HEK293 (cell line): ENCODE results near the gene STAT2.
"Not testable (repeated sequence)": the region's sequence is repeated elsewhere in the genome, so short reads cannot be mapped to it uniquely, and the experiment has no call there.

ENCODE experiments used
- CTCF ChIA-PET: fragments of 350-600 bp; formaldehyde crosslinking; extraction: SDS; loops from one replicate; lab custom pipeline; 2021; ENCODE audit warnings: antibody characterized with exemption; lab: Yijun Ruan, JAX
- POLR2A ChIA-PET: fragments of 300-600 bp; formaldehyde crosslinking; extraction: SDS; loops from one replicate; lab custom pipeline; 2020; ENCODE audit warnings: antibody characterized with exemption, inconsistent platforms; lab: Yijun Ruan, JAX
- H3K27ac ChIP-seq: fragments of 200-500 bp; sonication (Bioruptor generic); 2 replicates; pipeline ENCODE4 v1.5.1; 2014; ENCODE audit warnings: low read depth, low read length, control low read depth, inconsistent platforms; ENCODE audit errors: extremely low read depth
- H3K36me3 ChIP-seq, 2 experiments: fragments of 200-500 bp in 1 of 2; sonication (Bioruptor generic) in 1 of 2; 1 replicate in 1 of 2; 2 replicates in 1 of 2; pipeline ENCODE4 v1.5.1; 2014 to 2017; ENCODE audit warnings: inconsistent platforms in 2 of 2, low read length in 2 of 2; ENCODE audit not compliant: control insufficient read depth in 2 of 2, insufficient read depth in 1 of 2
- H3K4me1 ChIP-seq: fragments of 200-500 bp; sonication (Bioruptor generic); 2 replicates; pipeline ENCODE4 v1.5.1; 2014; ENCODE audit warnings: mild to moderate bottlenecking, low read length, inconsistent platforms; ENCODE audit not compliant: control insufficient read depth, insufficient read depth
- H3K4me3 ChIP-seq: 2 replicates; pipeline ENCODE4 v1.5.1; 2011; ENCODE audit warnings: low read depth, mild to moderate bottlenecking, control low read depth, low read length, moderate library complexity
- H3K9me3 ChIP-seq: fragments of 200-500 bp; sonication (Bioruptor generic); 2 replicates; pipeline ENCODE4 v1.5.1; 2014; ENCODE audit warnings: low read depth, low read length, inconsistent platforms; ENCODE audit not compliant: control insufficient read depth, insufficient read depth
- GLIS2 ChIP-seq: fragments of 450-650 bp; formaldehyde crosslinking; IDR thresholded peaks from 2 replicates; pipeline ENCODE4 v1.5.1; 2016; ENCODE audit warnings: missing biosample characterization, missing genetic modification characterization
- PATZ1 ChIP-seq: fragments of 450-650 bp; formaldehyde crosslinking; IDR thresholded peaks from 2 replicates; pipeline ENCODE4 v1.5.1; 2016; ENCODE audit warnings: missing biosample characterization, missing genetic modification characterization
- ZNF10 ChIP-seq: fragments of 450-650 bp; formaldehyde crosslinking; IDR thresholded peaks from 2 replicates; pipeline ENCODE4 v1.5.1; 2017; ENCODE audit warnings: missing biosample characterization, missing genetic modification characterization
- ZNF112 ChIP-seq: fragments of 450-650 bp; formaldehyde crosslinking; IDR thresholded peaks from 2 replicates; pipeline ENCODE4 v1.5.0; 2017; ENCODE audit warnings: missing biosample characterization, missing genetic modification characterization
- ZNF114 ChIP-seq: fragments of 450-650 bp; formaldehyde crosslinking; IDR thresholded peaks from 2 replicates; pipeline ENCODE4 v1.5.0; 2017; ENCODE audit warnings: missing biosample characterization, missing genetic modification characterization
- ZNF175 ChIP-seq: fragments of 450-650 bp; formaldehyde crosslinking; IDR thresholded peaks from 2 replicates; pipeline ENCODE4 v1.5.1; 2016; ENCODE audit warnings: missing biosample characterization, missing genetic modification characterization
- ZNF19 ChIP-seq: fragments of 450-650 bp; formaldehyde crosslinking; IDR thresholded peaks from 2 replicates; pipeline ENCODE4; 2016; ENCODE audit warnings: missing biosample characterization, missing genetic modification characterization, low read depth
- ZNF354C ChIP-seq: fragments of 450-650 bp; formaldehyde crosslinking; IDR thresholded peaks from 2 replicates; pipeline ENCODE4 v1.5.1; 2016; ENCODE audit warnings: missing biosample characterization, missing genetic modification characterization, low read depth, borderline replicate concordance
- ZNF366 ChIP-seq: fragments of 450-650 bp; formaldehyde crosslinking; conservative IDR thresholded peaks from 2 replicates; pipeline ENCODE4 v1.5.1; 2016; ENCODE audit warnings: missing biosample characterization, missing genetic modification characterization
- ZNF404 ChIP-seq: fragments of 450-650 bp; formaldehyde crosslinking; IDR thresholded peaks from 2 replicates; pipeline ENCODE4 v1.5.1; 2017; ENCODE audit warnings: missing biosample characterization, missing genetic modification characterization
- ZNF501 ChIP-seq: fragments of 450-650 bp; formaldehyde crosslinking; IDR thresholded peaks from 2 replicates; pipeline ENCODE4 v1.5.1; 2016; ENCODE audit warnings: missing biosample characterization, missing genetic modification characterization
- ZNF529 ChIP-seq: fragments of 450-650 bp; formaldehyde crosslinking; IDR thresholded peaks from 2 replicates; pipeline ENCODE4 v1.5.1; 2017; ENCODE audit warnings: missing genetic modification characterization, missing biosample characterization; ENCODE audit not compliant: insufficient replicate concordance
- ZNF530 ChIP-seq: fragments of 450-650 bp; formaldehyde crosslinking; IDR thresholded peaks from 2 replicates; pipeline ENCODE4 v1.5.1; 2016; ENCODE audit warnings: low read depth, missing biosample characterization, missing genetic modification characterization
- ZNF639 ChIP-seq: fragments of 450-650 bp; formaldehyde crosslinking; IDR thresholded peaks from 2 replicates; pipeline ENCODE4 v1.5.1; 2016; ENCODE audit warnings: missing biosample characterization, missing genetic modification characterization
- ZSCAN30 ChIP-seq: fragments of 450-650 bp; IDR thresholded peaks from 2 replicates; pipeline ENCODE4 v1.5.1; 2018; ENCODE audit warnings: missing biosample characterization, mild to moderate bottlenecking, missing genetic modification characterization, moderate library complexity
- TF ChIP-seq, protein P1 (sequence below): fragments of 450-650 bp; formaldehyde crosslinking; IDR thresholded peaks from 2 replicates; pipeline ENCODE4 v1.5.1; 2016; ENCODE audit warnings: missing biosample characterization, missing genetic modification characterization, borderline replicate concordance
- TF ChIP-seq, protein P2 (sequence below): fragments of 450-650 bp; formaldehyde crosslinking; IDR thresholded peaks from 2 replicates; pipeline ENCODE4; 2016; ENCODE audit warnings: missing biosample characterization, missing genetic modification characterization

Gene STAT2

DNA sequence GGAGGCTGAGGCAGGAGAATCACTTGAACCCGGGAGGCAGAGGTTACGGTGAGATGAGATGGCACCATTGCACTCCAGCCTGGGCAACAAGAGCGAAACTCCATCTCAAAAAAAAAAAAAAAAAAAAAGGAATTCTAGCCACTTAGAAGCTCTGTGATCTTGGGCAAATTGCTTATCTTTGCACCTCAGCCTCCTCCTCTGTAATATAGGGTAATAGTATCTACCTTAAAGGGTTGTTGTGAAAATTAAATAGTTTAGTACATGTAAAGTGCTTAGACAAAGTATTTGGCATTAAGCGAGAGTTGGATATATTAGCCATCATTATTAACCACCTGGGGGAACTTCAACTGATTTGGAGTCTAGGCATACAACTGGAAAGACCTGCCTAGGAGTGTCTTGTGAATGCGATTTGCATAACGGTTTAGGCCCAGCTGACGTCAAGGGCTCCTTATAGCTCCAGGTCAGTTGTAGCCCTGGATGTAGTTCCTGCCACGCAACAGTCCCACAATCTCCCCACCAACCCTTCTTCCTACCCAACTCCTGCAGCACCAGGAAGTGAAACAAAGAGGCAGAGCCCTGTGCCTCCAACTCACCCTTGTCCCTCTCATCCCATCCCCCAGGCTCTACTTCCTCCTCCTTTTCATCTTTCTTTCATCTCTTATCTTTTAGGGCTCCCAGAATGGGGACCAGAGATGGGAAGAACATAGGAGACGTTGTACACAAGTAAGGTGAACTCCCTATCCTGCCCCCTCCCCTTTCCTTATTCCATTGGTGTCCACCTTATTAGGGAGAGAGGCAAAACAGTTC is 23.3 kb downstream of the STAT2 start:
- Histone ChIP-seq H3K36me3 (peaks cover 0 to 5% of the 10 kb centered on the region in 2 experiments; a peak in 2 of 3 replicates), H3K4me1 (peaks cover 5% of the 10 kb centered on the region), H3K4me3 (no peak overlapping the region), H3K9me3 (no peaks in the 10 kb centered on the region), H3K27ac (no peak overlapping the region)
- ChIA-PET POLR2A (interaction anchor here (0.6 to 2.9 kb wide), 4 partner anchors 16 to 101 kb away, joined by 3 to 12 read pairs (median 4); partner anchors contain the start of genes CNPY2 and CS), CTCF (no interaction called here)
- TF ChIP-seq ZNF19 (no peak), ZNF10 (tag by site-specific recombination) (0 out of 2 replicates have a peak, but pooled peaks have one; percentile 26)

DNA sequence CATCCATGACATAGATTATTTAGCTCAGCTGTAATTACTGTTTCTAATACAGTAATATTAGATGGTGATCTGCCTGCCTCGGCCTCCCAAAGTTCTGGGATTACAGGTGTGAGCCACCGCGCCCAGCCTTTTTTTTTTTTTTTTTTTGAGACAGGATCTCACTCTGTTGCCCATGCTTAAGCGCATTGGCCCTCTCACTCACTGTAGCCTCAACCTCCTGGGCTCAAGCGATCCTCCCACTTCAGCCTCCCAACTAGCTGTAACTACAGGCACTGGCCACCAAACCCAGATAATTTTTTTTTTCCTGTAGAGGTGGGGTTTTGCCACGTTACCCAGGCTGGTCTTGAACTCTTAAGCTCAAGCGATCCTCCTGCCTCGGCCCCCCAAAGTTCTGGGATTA is 24.4 kb downstream of the STAT2 start:
- H3K36me3 ChIP-seq, H3K4me3 ChIP-seq, CTCF ChIA-PET, H3K4me1 ChIP-seq, H3K27ac ChIP-seq, H3K9me3 ChIP-seq: not testable (repeated sequence)
- POLR2A ChIA-PET = interaction anchor here (0.6 kb wide), 2 partner anchors 15 to 102 kb away, joined by 3 to 5 read pairs; no protein-coding TSS in a partner anchor

DNA sequence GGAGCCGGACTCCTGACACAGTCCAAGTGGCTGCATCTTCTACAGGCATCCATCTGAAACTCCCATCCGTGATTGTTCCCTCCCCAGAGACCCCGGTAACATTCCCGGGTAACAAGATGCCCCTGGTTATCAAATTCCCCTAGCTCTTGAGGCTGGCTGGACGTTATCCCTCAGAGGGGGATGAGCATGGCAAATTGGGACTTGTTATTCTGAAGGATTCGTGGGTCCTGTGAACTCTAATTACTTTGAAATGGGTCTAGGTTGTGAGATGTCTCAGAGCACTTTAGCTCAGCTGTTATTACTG is 25.5 kb downstream of the STAT2 start:
- Histone ChIP-seq H3K27ac (peak overlapping the region; percentile 80), H3K4me1 (peaks cover 5% of the 10 kb centered on the region), H3K36me3 (no peaks in the 10 kb centered on the region; a peak in 1 of 3 replicates), H3K4me3 (peak overlapping the region; percentile 63), H3K9me3 (no peaks in the 10 kb centered on the region)
- ChIA-PET POLR2A (interaction anchor here (2.1 to 3.4 kb wide), 2 partner anchors 18 to 25 kb away, joined by 16 to 32 read pairs; partner anchors contain the start of genes CNPY2 and STAT2), CTCF (interaction anchor here (0.8 to 1.1 kb wide), 3 partner anchors 11 to 49 kb away, joined by 3 to 5 read pairs (median 4); no protein-coding TSS in a partner anchor)
- TF ChIP-seq ZNF530 (tag by site-specific recombination) (no peak), ZNF529 (tag by site-specific recombination) (no peak), PATZ1 (tag by site-specific recombination) (no peak), ZNF366 (tag by site-specific recombination) (no peak), ZSCAN30 (no peak), ZNF112 (tag by site-specific recombination) (no peak), ZNF175 (tag by site-specific recombination) (no peak), ZNF404 (tag by site-specific recombination) (no peak), ZNF639 (tag by site-specific recombination) (0 out of 2 replicates have a peak, but pooled peaks have one; percentile 5), ZNF354C (tag by site-specific recombination) (no peak), ZNF114 (tag by site-specific recombination) (no peak), GLIS2 (no peak), ZNF501 (tag by site-specific recombination) (peak; percentile 6; the same call in 1 of the 2 replicates)
- TF ChIP-seq, protein P1, sequence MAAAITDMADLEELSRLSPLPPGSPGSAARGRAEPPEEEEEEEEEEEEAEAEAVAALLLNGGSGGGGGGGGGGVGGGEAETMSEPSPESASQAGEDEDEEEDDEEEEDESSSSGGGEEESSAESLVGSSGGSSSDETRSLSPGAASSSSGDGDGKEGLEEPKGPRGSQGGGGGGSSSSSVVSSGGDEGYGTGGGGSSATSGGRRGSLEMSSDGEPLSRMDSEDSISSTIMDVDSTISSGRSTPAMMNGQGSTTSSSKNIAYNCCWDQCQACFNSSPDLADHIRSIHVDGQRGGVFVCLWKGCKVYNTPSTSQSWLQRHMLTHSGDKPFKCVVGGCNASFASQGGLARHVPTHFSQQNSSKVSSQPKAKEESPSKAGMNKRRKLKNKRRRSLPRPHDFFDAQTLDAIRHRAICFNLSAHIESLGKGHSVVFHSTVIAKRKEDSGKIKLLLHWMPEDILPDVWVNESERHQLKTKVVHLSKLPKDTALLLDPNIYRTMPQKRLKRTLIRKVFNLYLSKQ (tag by site-specific recombination) = no peak
- TF ChIP-seq, protein P2, sequence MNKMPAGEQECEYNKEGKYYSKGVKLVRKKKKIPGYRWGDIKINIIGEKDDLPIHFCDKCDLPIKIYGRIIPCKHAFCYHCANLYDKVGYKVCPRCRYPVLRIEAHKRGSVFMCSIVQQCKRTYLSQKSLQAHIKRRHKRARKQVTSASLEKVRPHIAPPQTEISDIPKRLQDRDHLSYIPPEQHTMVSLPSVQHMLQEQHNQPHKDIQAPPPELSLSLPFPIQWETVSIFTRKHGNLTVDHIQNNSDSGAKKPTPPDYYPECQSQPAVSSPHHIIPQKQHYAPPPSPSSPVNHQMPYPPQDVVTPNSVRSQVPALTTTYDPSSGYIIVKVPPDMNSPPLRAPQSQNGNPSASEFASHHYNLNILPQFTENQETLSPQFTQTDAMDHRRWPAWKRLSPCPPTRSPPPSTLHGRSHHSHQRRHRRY (tag by site-specific recombination) = no peak
- TF ChIP-seq, all 188 proteins: peak for 2
